ENCODE results near the gene UEVLD.
A peak's percentile ranks its signal among the peaks of the same experiment; 100 is the strongest.

Gene UEVLD

DNA sequence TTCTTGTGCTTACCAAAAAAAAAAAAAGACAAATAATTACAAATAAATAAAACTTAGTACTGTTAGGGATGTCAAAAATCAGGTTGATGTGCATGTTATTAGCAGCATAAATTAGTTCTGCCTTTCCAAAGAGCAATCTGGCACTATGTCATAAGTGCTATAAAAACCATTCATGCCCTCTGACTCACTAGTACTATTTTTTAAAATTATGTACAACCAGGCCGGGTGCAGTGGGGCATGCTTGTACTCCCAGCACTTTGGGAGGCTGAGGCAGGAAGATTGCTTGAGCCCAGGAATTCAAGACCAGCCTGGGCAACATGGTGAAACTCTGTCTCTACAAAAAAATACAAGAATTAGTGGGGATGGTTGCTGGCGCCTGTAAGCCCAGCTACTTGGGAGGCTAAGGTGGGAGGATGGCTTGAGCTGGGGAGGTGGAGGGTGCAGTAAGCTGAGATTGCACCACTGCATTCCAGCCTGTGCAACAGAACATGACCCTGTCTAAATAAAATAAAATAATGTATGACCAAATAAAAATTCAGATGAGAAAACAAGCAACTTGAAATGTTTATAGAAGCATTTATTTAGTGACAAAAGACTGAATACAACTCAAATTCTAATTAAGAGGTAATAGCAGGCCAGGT, 25.3 kb downstream of the UEVLD start:
- no peak for DNase-seq (ENCODE audit: low read depth in 2 of 2)
- TF ChIP-seq, protein P1, sequence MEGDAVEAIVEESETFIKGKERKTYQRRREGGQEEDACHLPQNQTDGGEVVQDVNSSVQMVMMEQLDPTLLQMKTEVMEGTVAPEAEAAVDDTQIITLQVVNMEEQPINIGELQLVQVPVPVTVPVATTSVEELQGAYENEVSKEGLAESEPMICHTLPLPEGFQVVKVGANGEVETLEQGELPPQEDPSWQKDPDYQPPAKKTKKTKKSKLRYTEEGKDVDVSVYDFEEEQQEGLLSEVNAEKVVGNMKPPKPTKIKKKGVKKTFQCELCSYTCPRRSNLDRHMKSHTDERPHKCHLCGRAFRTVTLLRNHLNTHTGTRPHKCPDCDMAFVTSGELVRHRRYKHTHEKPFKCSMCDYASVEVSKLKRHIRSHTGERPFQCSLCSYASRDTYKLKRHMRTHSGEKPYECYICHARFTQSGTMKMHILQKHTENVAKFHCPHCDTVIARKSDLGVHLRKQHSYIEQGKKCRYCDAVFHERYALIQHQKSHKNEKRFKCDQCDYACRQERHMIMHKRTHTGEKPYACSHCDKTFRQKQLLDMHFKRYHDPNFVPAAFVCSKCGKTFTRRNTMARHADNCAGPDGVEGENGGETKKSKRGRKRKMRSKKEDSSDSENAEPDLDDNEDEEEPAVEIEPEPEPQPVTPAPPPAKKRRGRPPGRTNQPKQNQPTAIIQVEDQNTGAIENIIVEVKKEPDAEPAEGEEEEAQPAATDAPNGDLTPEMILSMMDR (IDR thresholded peaks at IDR 0.05; ENCODE audit: low read depth, low read length): no peak
- H3K4me3 ChIP-seq (replicated peaks in 1 of 2; ENCODE audit: low read depth in 2 of 2, low read length in 2 of 2): no peak overlapping the region

DNA sequence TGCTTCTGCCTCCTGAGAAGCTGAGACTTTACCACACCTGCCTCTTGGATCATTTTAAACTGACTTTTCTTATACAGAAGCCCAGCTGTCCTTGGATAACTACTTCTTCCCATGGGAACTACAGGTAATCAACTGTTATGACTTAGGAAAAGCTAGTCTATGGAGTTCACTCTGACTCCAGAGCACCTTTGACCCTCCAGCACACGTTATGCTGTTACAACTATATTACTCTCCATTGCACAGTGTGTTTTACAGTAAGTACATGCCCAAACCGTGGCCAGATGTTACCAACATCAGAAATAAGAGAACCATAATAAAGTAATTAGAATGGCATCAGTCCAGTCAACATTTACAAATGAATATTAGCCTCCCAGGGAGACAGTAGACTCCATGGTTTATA, 40.5 kb downstream of the UEVLD start:
- no peak for DNase-seq (ENCODE audit: low read depth in 2 of 2)
- H3K4me3 ChIP-seq (replicated peaks in 1 of 2; ENCODE audit: low read depth in 2 of 2, low read length in 2 of 2): no peak overlapping the region
- TF ChIP-seq, protein P1 (IDR thresholded peaks at IDR 0.05; ENCODE audit: low read depth, low read length): no peak

- TF ChIP-seq, protein P1 (IDR thresholded peaks at IDR 0.05; ENCODE audit: low read depth, low read length): peak; percentile 34
- no peak overlapping the region for H3K4me3 ChIP-seq (replicated peaks in 1 of 2; ENCODE audit: low read depth in 2 of 2, low read length in 2 of 2)
- DNase-seq (ENCODE audit: low read depth in 2 of 2): peak; percentile 40 to 41
Observed at GRCh38 chr11:18540207-18541009, 48.1 kb downstream of the UEVLD start.

- H3K4me3 ChIP-seq (replicated peaks in 1 of 2; ENCODE audit: low read depth in 2 of 2, low read length in 2 of 2): no peak overlapping the region
- TF ChIP-seq, protein P1 (IDR thresholded peaks at IDR 0.05; ENCODE audit: low read depth, low read length): no peak
- DNase-seq (ENCODE audit: low read depth in 2 of 2): no peak
Observed at GRCh38 chr11:18536209-18536608, 52.3 kb downstream of the UEVLD start.

GRCh38 chr11:18534245-18534644, 54.3 kb downstream of the UEVLD start:
- DNase-seq (ENCODE audit: low read depth in 2 of 2): no peak
- no peak overlapping the region for H3K4me3 ChIP-seq (replicated peaks in 1 of 2; ENCODE audit: low read depth in 2 of 2, low read length in 2 of 2)
- TF ChIP-seq, protein P1 (IDR thresholded peaks at IDR 0.05; ENCODE audit: low read depth, low read length): no peak

GRCh38 chr11:18533365-18533764, 55.2 kb downstream of the UEVLD start:
- no peak for DNase-seq (ENCODE audit: low read depth in 2 of 2)
- no peak overlapping the region for H3K4me3 ChIP-seq (replicated peaks in 1 of 2; ENCODE audit: low read depth in 2 of 2, low read length in 2 of 2)
- TF ChIP-seq, protein P1 (IDR thresholded peaks at IDR 0.05; ENCODE audit: low read depth, low read length): no peak

All from cardiac fibroblast (primary cell).